Common myeloid progenitor, CD34-positive (primary cell): Measurements from ENCODE around the gene GNGT1.
"Not testable (repeated sequence)": the region's sequence is repeated elsewhere in the genome, so short reads cannot be mapped to it uniquely, and the experiment has no call there.

Source experiments
- CTCF ChIA-PET: fragments of 350-600 bp; sonication (Branson Sonifier 250); formaldehyde crosslinking; loops from one replicate; lab custom pipeline; 2021; ENCODE audit warnings: antibody characterized with exemption; lab: Charles Lee
- POLR2A ChIA-PET: fragments of 350-600 bp; sonication (Branson Sonifier 250); formaldehyde crosslinking; loops from one replicate; lab custom pipeline; 2021; ENCODE audit warnings: antibody characterized with exemption; lab: Charles Lee
- DNase-seq, 3 donors: peaks; one replicate each; pipeline versions ENCODE4 v3.0.0 to v3.0.0-alpha.2; 2013
- H3K27ac ChIP-seq, 2 experiments: 1 replicate in 1 of 2; 2 replicates in 1 of 2; pipeline ENCODE4 v1.7.0; 2013; ENCODE audit warnings: inconsistent platforms in 2 of 2, low read length in 2 of 2, mild to moderate bottlenecking in 2 of 2, low read depth in 1 of 2, moderate library complexity in 1 of 2; ENCODE audit not compliant: severe bottlenecking in 2 of 2, insufficient read depth in 1 of 2, poor library complexity in 1 of 2
- H3K27me3 ChIP-seq, 5 experiments: replicated peaks in 2 of 5; 1 replicate in 3 of 5; 2 replicates in 2 of 5; pipeline versions ENCODE4 v1.6.1 to v1.7.0; 2013; ENCODE audit warnings: low read length in 4 of 5, mild to moderate bottlenecking in 2 of 5, moderate library complexity in 2 of 5, inconsistent platforms in 1 of 5; ENCODE audit not compliant: insufficient read depth in 5 of 5, control insufficient read depth in 4 of 5
- H3K36me3 ChIP-seq, 4 experiments: 1 replicate in 2 of 4; 2 replicates in 2 of 4; pipeline versions ENCODE4 v1.6.1 to v1.7.0; 2013; ENCODE audit warnings: low read length in 3 of 4, control low read depth in 1 of 4, mild to moderate bottlenecking in 1 of 4; ENCODE audit not compliant: control insufficient read depth in 4 of 4, insufficient read depth in 4 of 4
- H3K4me1 ChIP-seq, 4 experiments: 1 replicate in 3 of 4; 2 replicates in 1 of 4; pipeline versions ENCODE4 v1.6.1 to v1.7.1; 2013; ENCODE audit warnings: low read length in 3 of 4, mild to moderate bottlenecking in 3 of 4, control low read depth in 1 of 4, inconsistent platforms in 1 of 4, moderate library complexity in 1 of 4; ENCODE audit not compliant: control insufficient read depth in 4 of 4, insufficient read depth in 4 of 4; ENCODE audit errors: control extremely low read depth in 1 of 4
- H3K4me3 ChIP-seq, 7 experiments: 1 replicate in 4 of 7; 2 replicates in 3 of 7; pipeline versions ENCODE4 v1.5.1 to v1.7.0; 2013; ENCODE audit warnings: mild to moderate bottlenecking in 7 of 7, low read length in 6 of 7, moderate library complexity in 6 of 7, inconsistent platforms in 2 of 7, low read depth in 2 of 7, control low read depth in 1 of 7; ENCODE audit not compliant: insufficient read depth in 4 of 7, control insufficient read depth in 1 of 7; ENCODE audit errors: extremely low read depth in 1 of 7
- H3K9me3 ChIP-seq, 5 experiments: 1 replicate in 4 of 5; 2 replicates in 1 of 5; pipeline versions ENCODE4 v1.6.1 to v1.7.1; 2013; ENCODE audit warnings: low read length in 4 of 5, mild to moderate bottlenecking in 2 of 5, inconsistent platforms in 1 of 5, low read depth in 1 of 5, moderate library complexity in 1 of 5; ENCODE audit not compliant: control insufficient read depth in 4 of 5, insufficient read depth in 2 of 5; ENCODE audit errors: control extremely low read depth in 1 of 5
- WGBS: methylation state at CpG from one replicate; pipeline ENCODE4 v1.1.5; 2013; ENCODE audit not compliant: insufficient coverage; 5-methylcytosine and 5-hydroxymethylcytosine counted together

Gene GNGT1

GRCh38 chr7:93902777-93903423 lies 3.5 kb upstream of the GNGT1 start:
- peak in 2 of 3 donors; percentile 56 to 65 for DNase-seq

GRCh38 chr7:93910076-93910994 lies 4.0 kb downstream of the GNGT1 start:
- POLR2A ChIA-PET = no interaction called here
- Histone ChIP-seq H3K27me3 (peaks cover 0 to 46% (median 7%) of the 10 kb centered on the region in 5 experiments), H3K4me1 (no peaks in the 10 kb centered on the region), H3K27ac (no peak overlapping the region), H3K4me3 (no peak overlapping the region), H3K36me3 (no peaks in the 10 kb centered on the region), H3K9me3 (no peaks in the 10 kb centered on the region)
- no peak for DNase-seq
- no CpG with 5 or more reads among the region's 3 CpGs for WGBS
- CTCF ChIA-PET = interaction anchor here (0.8 to 2.9 kb wide), 6 partner anchors 9 to 365 kb away, joined by 3 to 12 read pairs (median 3); partner anchors contain the start of gene GNG11

More at GRCh38 chr7:93902777-93903423, 3.5 kb upstream of the GNGT1 start:
- peaks cover 0 to 67% (median 33%) of the 10 kb centered on the region in 5 experiments for H3K27me3 ChIP-seq
- no peak overlapping the region for H3K27ac ChIP-seq
- ChIA-PET CTCF (interaction anchor here (0.6 to 4.5 kb wide), 18 partner anchors 11 to 374 kb away, joined by 3 to 37 read pairs (median 4); partner anchors contain the start of genes GNG11 and TFPI2), POLR2A (no interaction called here)
- WGBS = no CpG with 5 or more reads among the region's 1 CpG
- no peaks in the 10 kb centered on the region for H3K4me1 ChIP-seq
- no peak overlapping the region for H3K4me3 ChIP-seq
- no peaks in the 10 kb centered on the region for H3K9me3 ChIP-seq
- H3K36me3 ChIP-seq = no peaks in the 10 kb centered on the region

GRCh38 chr7:93911242-93911641 lies 4.9 kb downstream of the GNGT1 start:
- H3K4me3 ChIP-seq, DNase-seq, H3K27ac ChIP-seq, POLR2A ChIA-PET, H3K9me3 ChIP-seq, H3K36me3 ChIP-seq, H3K4me1 ChIP-seq: not testable (repeated sequence)
- CTCF ChIA-PET = interaction anchor here (0.8 to 2.9 kb wide), 3 partner anchors 10 to 177 kb away, joined by 3 to 12 read pairs (median 4); no protein-coding TSS in a partner anchor
- WGBS = no CpG with 5 or more reads among the region's 3 CpGs
- peaks cover 0 to 43% (median 7%) of the 10 kb centered on the region in 5 experiments for H3K27me3 ChIP-seq

GRCh38 chr7:93911661-93912060 lies 5.3 kb downstream of the GNGT1 start:
- H3K27me3 ChIP-seq = peaks cover 0 to 43% (median 7%) of the 10 kb centered on the region in 5 experiments
- CTCF ChIA-PET = not testable (repeated sequence)

GRCh38 chr7:93913197-93913596 lies 6.8 kb downstream of the GNGT1 start:
- Histone ChIP-seq H3K4me3 (no peak overlapping the region), H3K27me3 (peaks cover 0 to 48% (median 4%) of the 10 kb centered on the region in 5 experiments), H3K36me3 (no peaks in the 10 kb centered on the region), H3K4me1 (no peaks in the 10 kb centered on the region), H3K27ac (no peak overlapping the region), H3K9me3 (no peaks in the 10 kb centered on the region)
- CTCF ChIA-PET = interaction anchor here (0.7 to 1.0 kb wide), 2 partner anchors 9 to 12 kb away, joined by 3 read pairs; no protein-coding TSS in a partner anchor
- POLR2A ChIA-PET = no interaction called here
- DNase-seq = no peak

More at GRCh38 chr7:93911661-93912060, 5.3 kb downstream of the GNGT1 start:
- H3K4me1 ChIP-seq, POLR2A ChIA-PET, H3K27ac ChIP-seq, H3K36me3 ChIP-seq, H3K4me3 ChIP-seq, H3K9me3 ChIP-seq, DNase-seq: not testable (repeated sequence)

- 90% methylated on average over 2 of the region's 7 CpGs for WGBS
Observed at GRCh38 chr7:93914581-93915066, 8.3 kb downstream of the GNGT1 start.

More at GRCh38 chr7:93914581-93915066, 8.3 kb downstream of the GNGT1 start:
- H3K27ac ChIP-seq = no peak overlapping the region
- no peak overlapping the region for H3K4me3 ChIP-seq
- ChIA-PET CTCF (no interaction called here), POLR2A (no interaction called here)
- peaks cover 0 to 46% (median 3%) of the 10 kb centered on the region in 5 experiments for H3K27me3 ChIP-seq
- H3K9me3 ChIP-seq = no peaks in the 10 kb centered on the region
- no peak for DNase-seq
- H3K4me1 ChIP-seq = no peaks in the 10 kb centered on the region
- H3K36me3 ChIP-seq = no peaks in the 10 kb centered on the region
